K562 (cell line): ENCODE data around the gene ADAD1.

Experiments used
- CHAMP1 ChIP-seq: fragments of 450-650 bp; IDR thresholded peaks from 2 replicates; pipeline ENCODE4 v1.6.1; 2016; ENCODE audit warnings: mild to moderate bottlenecking
- CREB1 ChIP-seq, 2 experiments: sonication (generic) in 1 of 2; formaldehyde crosslinking in 1 of 2; IDR thresholded peaks; 2 replicates each; pipeline versions ENCODE4 v1.6.1 to v1.8.0; 2012 to 2022; ENCODE audit warnings: inconsistent platforms in 1 of 2, mild to moderate bottlenecking in 1 of 2, missing genetic modification reagents in 1 of 2, moderate library complexity in 1 of 2
- CREBBP ChIP-seq: IDR thresholded peaks from one replicate; pipeline ENCODE4 v1.6.1; 2012; ENCODE audit warnings: low read depth, mild to moderate bottlenecking, control low read depth, inconsistent platforms, low read length
- CTCF ChIP-seq, 3 experiments: IDR thresholded peaks in 2 of 3; conservative IDR thresholded peaks in 1 of 3; 2 replicates each; pipeline ENCODE4 v1.5.1; 2011 to 2012; ENCODE audit warnings: low read length in 3 of 3, mild to moderate bottlenecking in 3 of 3, control low read depth in 2 of 3, improper control_type of control experiment in 1 of 3, inconsistent platforms in 1 of 3, low read depth in 1 of 3, mixed read lengths in 1 of 3, moderate library complexity in 1 of 3; ENCODE audit not compliant: insufficient read depth in 2 of 3
- EZH2 ChIP-seq: IDR thresholded peaks from 2 replicates; pipeline ENCODE4 v1.6.1; 2012; ENCODE audit warnings: low read depth, mild to moderate bottlenecking, inconsistent platforms, low read length, borderline replicate concordance
- HDAC6 ChIP-seq: IDR thresholded peaks from 2 replicates; pipeline ENCODE4 v1.6.1; 2012; ENCODE audit warnings: low read depth, mild to moderate bottlenecking, control low read depth, inconsistent platforms, low read length, moderate library complexity
- MXI1 ChIP-seq: IDR thresholded peaks from 2 replicates; pipeline ENCODE4 v1.6.1; 2011; ENCODE audit warnings: low read depth, mild to moderate bottlenecking, improper control_type of control experiment, low read length
- NFRKB ChIP-seq: fragments of 450-650 bp; IDR thresholded peaks from 2 replicates; pipeline ENCODE4 v1.6.1; 2016; ENCODE audit warnings: low read depth
- POLR2AphosphoS5 ChIP-seq: IDR thresholded peaks from 2 replicates; pipeline ENCODE4 v1.6.1; 2011; ENCODE audit warnings: mild to moderate bottlenecking, low read depth, low read length, moderate library complexity; ENCODE audit not compliant: control insufficient read depth, insufficient read depth
- YY1 ChIP-seq, 3 experiments: IDR thresholded peaks; 2 replicates each; pipeline ENCODE4 v1.6.1; 2011; ENCODE audit warnings: low read length in 2 of 3, mild to moderate bottlenecking in 2 of 3, moderate library complexity in 2 of 3, borderline replicate concordance in 1 of 3, control low read depth in 1 of 3, low read depth in 1 of 3; ENCODE audit not compliant: insufficient read depth in 3 of 3, insufficient replicate concordance in 2 of 3, control insufficient read depth in 1 of 3, insufficient read length in 1 of 3; ENCODE audit errors: extremely low read depth in 1 of 3
- ZC3H8 ChIP-seq: fragments of 450-650 bp; IDR thresholded peaks from 2 replicates; pipeline ENCODE4 v1.6.1; 2017
- ZNF717 ChIP-seq: fragments of 250-450 bp; sonication (Bioruptor Pico); IDR thresholded peaks from 2 replicates; pipeline ENCODE4 v1.5.0; 2021
- ZNF77 ChIP-seq: fragments of 250-450 bp; sonication (Bioruptor Pico); IDR thresholded peaks from 2 replicates; pipeline ENCODE4 v1.5.0; 2020
- TF ChIP-seq, protein P1 (sequence below): sonication (generic); formaldehyde crosslinking; IDR thresholded peaks from 2 replicates; pipeline ENCODE4 v1.8.0; 2022; ENCODE audit warnings: missing genetic modification reagents, mild to moderate bottlenecking, borderline replicate concordance

DNA sequence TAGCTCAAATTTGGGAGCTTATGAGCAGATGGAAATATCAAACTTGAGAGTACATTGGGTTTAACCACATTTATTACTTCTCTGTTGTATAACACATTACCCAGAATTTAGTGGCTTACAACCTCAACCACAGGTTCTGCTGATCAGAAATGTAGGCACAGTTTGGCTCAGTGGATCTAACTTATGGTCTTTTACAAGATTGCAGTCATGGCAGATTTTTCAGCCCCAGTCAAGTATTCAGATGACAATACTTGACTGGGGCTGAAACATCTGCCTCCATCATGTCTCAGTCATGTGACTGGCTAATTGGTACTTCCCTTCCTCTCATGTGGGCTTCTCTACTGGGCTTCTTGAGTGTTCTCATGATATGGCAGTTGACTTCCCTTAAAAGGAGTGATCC is 44.0 kb upstream of the ADAD1 start:
- TF ChIP-seq HDAC6 = no peak
- no peak for TF ChIP-seq ZNF77
- TF ChIP-seq CHAMP1 = no peak
- TF ChIP-seq MXI1 = no peak
- TF ChIP-seq CREBBP = no peak
- TF ChIP-seq NFRKB = no peak
- TF ChIP-seq POLR2AphosphoS5 = no peak
- TF ChIP-seq ZNF717 (CRISPR knock-in tag) = no peak
- TF ChIP-seq YY1 (IDR thresholded peaks at IDR 0.05; ENCODE audit: borderline replicate concordance in 1 of 3, control insufficient read depth in 1 of 3, extremely low read depth in 1 of 3, insufficient read depth in 3 of 3, insufficient read length in 1 of 3, insufficient replicate concordance in 2 of 3, low read depth in 1 of 3, low read length in 2 of 3) = no peak
- TF ChIP-seq, protein P1, sequence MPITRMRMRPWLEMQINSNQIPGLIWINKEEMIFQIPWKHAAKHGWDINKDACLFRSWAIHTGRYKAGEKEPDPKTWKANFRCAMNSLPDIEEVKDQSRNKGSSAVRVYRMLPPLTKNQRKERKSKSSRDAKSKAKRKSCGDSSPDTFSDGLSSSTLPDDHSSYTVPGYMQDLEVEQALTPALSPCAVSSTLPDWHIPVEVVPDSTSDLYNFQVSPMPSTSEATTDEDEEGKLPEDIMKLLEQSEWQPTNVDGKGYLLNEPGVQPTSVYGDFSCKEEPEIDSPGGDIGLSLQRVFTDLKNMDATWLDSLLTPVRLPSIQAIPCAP (CRISPR knock-in tag) = no peak
- TF ChIP-seq CTCF (IDR thresholded peaks at IDR 0.05 in 2 of 3, conservative IDR thresholded peaks at IDR 0.05 in 1 of 3; ENCODE audit: insufficient read depth in 2 of 3, low read depth in 1 of 3, low read length in 3 of 3) = no peak
- no peak for TF ChIP-seq EZH2
- TF ChIP-seq ZC3H8 = no peak
- TF ChIP-seq CREB1 (IDR thresholded peaks at IDR 0.05) = no peak
- TF ChIP-seq CREB1 (CRISPR knock-in tag; IDR thresholded peaks at IDR 0.05) = no peak
